D341Med (cell line): ENCODE results near the gene TPK1.
"Not testable (repeated sequence)": the region's sequence is repeated elsewhere in the genome, so short reads cannot be mapped to it uniquely, and the experiment has no call there.

Experiments
- DNase-seq: peaks from one replicate; pipeline ENCODE4 v3.0.0; 2012; ENCODE audit warnings: low spot score

Gene TPK1

GRCh38 chr7:144629598-144629997 is 206.3 kb downstream of the TPK1 start:
- DNase-seq = no peak

DNA sequence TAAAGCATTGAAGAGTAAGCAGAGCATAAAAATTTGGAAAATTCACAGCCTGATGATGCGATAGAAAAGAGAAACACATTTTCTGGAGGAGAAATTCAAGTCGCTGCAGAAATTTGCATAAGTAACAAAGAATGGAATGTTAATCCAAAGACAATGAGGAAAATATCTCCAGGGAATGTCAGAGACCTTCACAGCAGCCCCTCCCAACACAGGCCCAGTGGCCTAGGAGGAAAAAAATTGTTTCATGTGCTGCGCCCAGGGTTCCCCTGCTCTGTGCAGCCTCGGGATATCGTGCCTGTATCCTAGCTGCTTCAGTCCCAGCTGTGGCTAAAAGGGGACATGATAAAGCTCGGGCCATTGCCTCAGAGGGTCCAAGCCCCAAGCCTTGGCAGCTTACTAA is 206.8 kb downstream of the TPK1 start:
- DNase-seq = no peak

GRCh38 chr7:144628176-144628575 is 207.7 kb downstream of the TPK1 start:
- no peak for DNase-seq

- no peak for DNase-seq
Observed at GRCh38 chr7:144622745-144623144, 213.1 kb downstream of the TPK1 start.

DNA sequence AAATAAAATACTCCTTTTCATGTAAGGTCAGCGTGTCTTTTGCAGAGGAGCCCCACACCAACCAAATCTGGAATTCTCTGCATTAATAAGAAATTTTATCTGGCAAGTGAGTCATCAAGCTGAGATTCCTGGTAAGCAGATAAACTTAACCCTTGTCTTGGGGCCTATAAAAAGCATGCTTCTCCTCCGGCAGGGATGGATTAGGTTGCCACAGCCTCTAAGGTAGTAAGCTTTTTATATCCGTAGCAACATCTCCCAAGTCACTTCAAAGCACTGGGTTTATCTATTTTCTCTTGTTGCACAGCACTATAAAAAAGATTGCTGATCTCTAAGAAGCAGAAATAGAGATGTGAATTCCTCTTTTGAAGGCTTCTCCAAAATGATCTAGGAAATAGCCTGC is 229.6 kb downstream of the TPK1 start:
- DNase-seq = no peak

- no peak for DNase-seq
Observed at GRCh38 chr7:144596953-144597352, 238.9 kb downstream of the TPK1 start.

DNA sequence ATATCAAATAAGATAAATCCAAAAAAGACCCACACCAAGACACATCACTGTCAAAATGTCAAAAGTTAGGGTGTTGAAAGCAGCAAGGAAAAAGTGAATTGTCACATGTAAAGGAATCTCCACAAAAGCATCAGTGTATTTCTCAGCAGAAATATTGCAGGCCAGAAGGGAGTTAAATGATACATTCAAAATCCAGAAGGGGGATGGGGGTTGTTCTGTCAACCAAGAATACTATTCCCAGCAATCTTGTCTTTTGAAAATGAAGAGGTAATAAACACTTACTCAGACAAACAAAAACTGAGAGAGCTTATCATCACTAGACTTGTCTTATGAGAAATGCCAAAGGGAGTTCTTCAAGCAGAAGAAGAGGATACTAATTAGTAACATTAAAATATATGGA is 241.3 kb downstream of the TPK1 start:
- DNase-seq = no peak

- DNase-seq = no peak
Observed at GRCh38 chr7:144588559-144589051, 247.2 kb downstream of the TPK1 start.

DNA sequence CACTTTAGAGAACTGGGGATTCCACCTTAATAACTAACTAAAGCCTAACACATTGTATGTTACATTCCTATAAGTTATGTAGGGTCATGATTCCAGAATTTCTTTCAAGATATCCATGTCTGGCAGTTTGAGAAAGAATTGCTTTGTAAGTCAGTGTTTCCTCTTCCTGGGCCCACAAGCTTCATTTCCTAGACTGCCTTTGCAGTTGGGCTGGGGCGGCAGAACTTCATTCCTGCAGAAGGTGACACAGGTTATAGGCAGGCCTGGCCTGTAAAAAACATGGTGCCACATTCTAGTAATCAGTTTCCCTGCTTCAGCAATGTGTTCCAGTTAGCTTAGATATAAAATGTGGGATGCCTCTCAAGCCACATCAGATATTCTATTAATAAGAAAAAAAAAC is 248.2 kb downstream of the TPK1 start:
- DNase-seq = no peak

DNA sequence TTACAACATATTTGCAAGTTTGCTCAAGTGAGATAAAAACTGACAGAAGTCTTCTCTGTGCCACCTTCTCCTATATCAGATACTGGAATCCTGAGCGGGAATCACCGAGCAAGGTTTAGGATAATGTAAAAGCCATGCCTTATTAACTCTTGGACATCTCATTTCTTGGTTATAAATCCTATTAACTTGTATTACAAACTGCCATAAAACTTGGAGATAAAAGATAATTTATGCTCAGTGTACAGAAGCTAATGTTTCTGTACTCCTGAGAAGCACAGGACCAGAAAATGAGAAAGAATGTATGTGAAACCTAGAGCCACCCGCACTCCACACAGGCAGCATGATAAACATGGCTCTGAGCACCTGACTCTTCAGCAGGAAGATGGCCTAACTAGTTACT is 251.1 kb downstream of the TPK1 start:
- no peak for DNase-seq

- no peak for DNase-seq
Observed at GRCh38 chr7:144579687-144580086, 256.2 kb downstream of the TPK1 start.

GRCh38 chr7:144575456-144575855 is 260.4 kb downstream of the TPK1 start:
- no peak for DNase-seq

GRCh38 chr7:144574753-144575152 is 261.1 kb downstream of the TPK1 start:
- not testable (repeated sequence) for DNase-seq

DNA sequence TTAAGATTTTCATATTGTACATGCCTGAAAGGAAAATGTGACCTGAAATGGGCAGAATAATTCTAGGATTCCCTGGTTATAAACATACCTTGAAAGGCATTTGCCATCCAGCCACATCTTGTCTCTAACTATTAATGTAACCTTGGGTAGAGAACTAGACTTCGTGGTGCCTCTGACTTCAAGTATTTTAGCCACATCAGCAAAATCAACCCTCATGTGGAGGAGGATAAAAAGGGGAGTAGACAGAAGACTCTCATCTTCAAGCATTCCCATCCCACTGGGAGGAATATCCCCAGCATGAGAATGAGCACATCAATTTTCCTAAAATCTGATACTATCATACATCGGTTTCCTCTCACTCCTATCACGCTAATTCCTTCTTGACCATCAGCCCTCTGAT is 267.6 kb downstream of the TPK1 start:
- no peak for DNase-seq

DNA sequence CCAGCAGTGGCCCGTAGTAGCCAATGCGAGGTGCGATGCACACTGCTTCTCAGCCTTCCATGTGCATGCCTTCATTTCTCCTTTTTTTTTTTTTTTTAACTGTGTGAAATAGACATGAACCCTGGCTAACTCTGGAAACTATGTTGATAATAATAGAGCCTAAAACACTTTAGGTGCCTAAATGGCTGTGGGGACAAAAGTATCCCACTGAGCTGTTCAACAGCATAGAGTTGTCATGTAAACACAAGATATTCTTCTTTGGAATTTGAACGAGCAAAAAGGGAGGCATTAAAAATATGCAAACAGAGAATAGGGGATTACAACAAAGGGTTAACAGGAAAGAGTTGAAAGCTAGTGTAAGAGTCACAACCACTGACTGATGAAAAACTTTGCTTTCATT is 270.3 kb downstream of the TPK1 start:
- no peak for DNase-seq

- no peak for DNase-seq
Observed at GRCh38 chr7:144549861-144550260, 286.0 kb downstream of the TPK1 start.

DNA sequence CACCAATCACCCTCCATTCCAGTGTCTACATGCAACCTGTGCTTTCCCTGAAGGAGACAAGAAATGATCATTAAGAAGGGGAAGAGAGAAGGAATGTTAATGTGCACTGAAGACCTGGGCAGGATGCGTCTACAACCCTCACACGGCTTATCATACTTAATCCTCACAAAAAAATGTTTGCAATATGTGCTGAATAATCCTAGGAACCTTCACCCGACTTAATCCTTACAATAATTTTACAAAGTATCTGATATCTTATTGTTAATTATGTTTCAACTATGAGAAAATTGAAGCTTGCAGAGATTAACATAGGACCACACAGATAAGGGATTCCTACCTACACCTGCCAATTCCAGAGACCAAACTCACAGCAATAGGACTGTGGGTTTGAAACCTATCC is 287.3 kb downstream of the TPK1 start:
- peak; percentile 34 for DNase-seq

- no peak for DNase-seq
Observed at GRCh38 chr7:144547888-144548287, 288.0 kb downstream of the TPK1 start.

DNA sequence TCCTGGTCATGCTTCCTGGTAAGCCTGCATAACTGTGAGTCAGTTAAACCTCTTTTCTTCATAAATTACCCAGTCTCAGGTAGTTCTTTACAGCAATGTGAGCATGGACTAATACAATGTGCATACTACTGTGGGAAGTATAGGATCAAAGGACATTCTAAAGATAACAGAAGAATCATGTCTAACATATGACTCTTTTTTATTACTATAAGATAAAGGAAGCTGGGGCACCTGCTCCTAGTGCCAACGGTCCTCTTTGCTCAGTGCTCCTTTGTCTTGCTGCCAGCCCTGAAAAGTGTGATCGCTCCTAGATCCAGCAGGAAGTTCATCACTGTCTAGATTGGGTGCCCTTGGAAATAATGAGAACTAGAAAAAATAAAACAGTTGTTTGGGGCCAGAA is 289.1 kb downstream of the TPK1 start:
- no peak for DNase-seq

DNA sequence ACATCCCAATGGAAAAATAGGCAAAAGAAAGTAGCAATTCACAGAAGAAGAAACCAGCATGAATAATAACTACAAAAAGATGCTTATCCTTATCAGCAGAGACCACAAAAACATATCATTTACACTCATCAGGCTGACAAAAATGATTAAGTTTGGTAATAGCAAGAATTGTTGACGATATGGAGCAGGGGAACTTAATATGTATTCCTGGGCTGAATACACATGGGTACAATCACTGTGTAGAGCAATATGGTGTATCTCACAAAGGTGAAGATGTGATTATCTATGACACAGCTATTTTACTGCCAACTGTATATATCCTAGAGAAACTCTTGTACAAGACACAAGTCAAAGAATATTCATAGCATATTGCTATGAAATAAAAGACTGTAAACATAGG is 290.5 kb downstream of the TPK1 start:
- DNase-seq = no peak

GRCh38 chr7:144534655-144535395 is 301.0 kb downstream of the TPK1 start:
- DNase-seq = no peak

DNA sequence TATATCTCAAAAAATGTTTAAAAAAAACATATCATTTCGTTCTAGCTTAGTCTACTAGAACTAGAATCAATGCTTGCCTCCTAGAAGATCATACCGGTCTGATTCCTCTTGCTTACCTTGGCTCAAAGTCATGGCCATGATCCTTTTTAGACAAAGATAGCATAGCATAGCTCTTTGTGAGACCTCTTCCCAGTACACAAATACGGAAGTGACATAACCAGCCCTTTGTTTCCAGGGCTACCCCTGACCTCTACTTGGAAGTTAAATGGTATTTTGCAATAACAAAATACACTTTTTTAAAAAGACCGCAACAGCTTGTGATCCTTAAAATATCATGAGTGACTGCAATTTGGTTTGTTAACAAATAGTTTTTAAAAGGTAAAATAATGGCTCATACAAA is 301.7 kb downstream of the TPK1 start:
- no peak for DNase-seq

DNA sequence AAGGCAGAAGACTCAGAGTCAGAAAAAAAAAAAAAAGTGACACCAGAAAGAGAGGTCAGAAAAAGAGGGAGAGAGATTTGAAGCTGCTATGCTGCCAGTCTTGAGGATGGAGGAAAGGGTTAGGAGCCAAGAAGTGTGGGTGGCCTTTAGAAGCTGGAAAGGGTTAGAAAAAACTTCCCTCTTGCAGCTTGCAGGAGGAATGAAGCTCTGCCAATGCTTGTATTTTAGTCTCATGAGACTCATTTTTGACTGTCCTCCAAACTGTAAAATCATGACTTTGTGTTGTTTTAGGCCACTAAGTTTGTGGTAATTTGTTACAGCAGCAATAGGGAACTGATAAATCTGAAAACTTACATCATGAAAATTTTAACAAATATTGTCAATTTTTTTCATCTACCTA is 304.7 kb downstream of the TPK1 start:
- DNase-seq = no peak

DNA sequence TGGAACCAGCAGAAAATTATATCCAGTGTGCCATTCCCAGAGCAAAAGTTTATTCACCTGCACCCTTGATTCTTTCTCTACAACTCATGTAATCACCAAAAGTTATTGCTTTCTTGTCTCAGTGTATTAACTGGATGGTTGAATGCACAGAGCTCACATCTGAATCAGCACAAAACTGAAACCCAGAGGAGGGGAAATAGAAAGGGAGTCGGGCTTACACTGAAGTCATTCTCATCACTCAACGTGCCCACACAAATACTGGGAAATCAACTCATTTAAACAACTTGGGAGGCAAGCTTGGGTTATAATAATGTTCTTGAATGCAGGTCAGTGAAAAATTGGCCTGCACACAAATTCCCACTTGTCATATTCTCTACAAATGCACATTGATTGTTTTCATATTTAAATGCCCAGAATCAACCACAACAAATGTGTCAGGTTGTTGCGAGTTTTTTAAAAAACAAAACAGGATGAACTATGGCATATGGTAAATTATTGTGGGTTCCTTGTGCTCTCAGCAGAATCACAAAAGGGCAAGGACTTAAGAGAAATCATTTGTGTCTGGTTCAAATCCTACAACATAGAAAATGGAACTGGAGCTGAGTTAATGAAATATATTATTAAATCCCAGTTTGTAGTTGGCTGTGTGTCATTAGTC is 306.5 kb downstream of the TPK1 start:
- DNase-seq = no peak
